IPS-NIHi7 (cell line): ENCODE results near the gene MILR1.

ENCODE experiments used
- DNase-seq: peaks from one replicate; pipeline ENCODE4 v3.0.0; 2012; ENCODE audit warnings: mixed read lengths; ENCODE audit errors: extremely low spot score

Gene MILR1

GRCh38 chr17:64503341-64503740 lies 54.4 kb downstream of the MILR1 start:
- DNase-seq: no peak

- DNase-seq: no peak
Measured at GRCh38 chr17:64503821-64504768, 55.2 kb downstream of the MILR1 start.

DNA sequence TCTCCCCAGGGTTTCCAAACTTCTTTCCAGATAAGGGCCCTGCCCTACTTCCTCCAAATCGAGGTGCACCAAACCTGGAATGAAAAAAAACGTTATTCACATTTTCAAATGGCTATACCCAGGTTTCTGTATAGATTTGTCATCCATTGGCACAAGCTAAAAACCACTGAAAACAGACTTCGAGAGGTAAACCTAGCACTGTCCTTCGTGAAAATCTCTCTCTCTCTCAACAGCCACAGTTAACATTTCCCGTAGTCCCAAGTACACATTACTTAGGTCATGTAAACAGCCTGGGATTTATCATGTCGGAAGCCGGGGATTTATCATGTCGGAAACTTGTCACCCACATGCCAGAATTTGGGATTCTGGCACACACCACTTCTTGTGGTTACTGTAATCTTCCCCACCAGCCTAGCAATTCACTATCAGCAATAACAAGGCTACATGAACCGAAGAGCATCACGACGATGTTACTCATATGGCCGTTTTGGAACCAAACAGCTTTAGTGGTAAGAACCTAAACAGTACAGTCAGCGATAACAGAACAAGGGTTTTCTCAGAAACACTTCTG lies 55.9 kb downstream of the MILR1 start:
- no peak for DNase-seq

GRCh38 chr17:64505340-64506200 lies 56.7 kb downstream of the MILR1 start:
- DNase-seq: peak; percentile 63

DNA sequence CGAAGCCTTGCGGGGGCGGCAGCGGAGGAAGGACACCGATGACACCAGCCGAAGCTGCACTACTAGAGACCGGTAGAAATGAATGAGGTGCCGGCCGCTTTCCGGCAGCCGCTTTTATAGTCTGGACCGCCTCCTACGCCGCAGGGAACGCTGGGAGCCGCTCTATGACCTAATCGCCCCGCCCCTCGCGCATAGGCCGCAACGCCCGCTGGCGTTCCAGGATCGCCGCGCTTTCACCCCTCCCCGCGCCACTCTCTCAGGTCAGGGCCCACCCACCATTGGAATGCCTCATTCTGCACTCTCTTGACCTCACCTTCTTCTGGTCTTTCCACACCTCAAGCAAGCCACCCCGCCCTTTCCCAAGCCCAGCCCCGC lies 57.3 kb downstream of the MILR1 start, which contains the start of gene DDX5:
DDX5 (minus strand) TSS at position 89 of the 375 bp plus-strand sequence. CDS start 170 bp downstream, outside the sequence.
- DNase-seq: peak; percentile 93

GRCh38 chr17:64506576-64507412 lies 57.9 kb downstream of the MILR1 start, which contains the start of gene CEP95:
Gene CEP95, plus strand, starts transcription at chr17:64506977. Its CDS starts 121 bp downstream, at chr17:64507098.
- DNase-seq: no peak

DNA sequence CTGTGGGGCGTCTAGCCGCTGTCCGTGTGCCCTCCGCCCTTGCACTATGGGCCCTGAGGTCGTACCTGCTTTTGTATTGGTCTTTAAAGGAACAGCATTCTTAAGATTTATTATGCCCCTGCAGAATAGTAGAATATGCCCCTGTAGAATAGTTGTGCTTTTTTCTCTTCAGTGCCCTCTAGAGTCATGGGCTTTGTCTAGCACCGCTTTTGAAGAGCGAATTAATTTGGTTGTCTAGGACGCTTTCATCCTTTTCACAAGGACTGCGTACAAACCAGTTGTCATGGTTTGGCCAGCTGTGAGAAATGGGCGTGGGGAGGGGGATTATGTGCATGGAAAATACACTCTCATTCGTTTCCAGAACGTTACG lies 58.5 kb downstream of the MILR1 start:
- DNase-seq: peak; percentile 41

GRCh38 chr17:64508683-64509082 lies 59.8 kb downstream of the MILR1 start:
- DNase-seq: no peak

DNA sequence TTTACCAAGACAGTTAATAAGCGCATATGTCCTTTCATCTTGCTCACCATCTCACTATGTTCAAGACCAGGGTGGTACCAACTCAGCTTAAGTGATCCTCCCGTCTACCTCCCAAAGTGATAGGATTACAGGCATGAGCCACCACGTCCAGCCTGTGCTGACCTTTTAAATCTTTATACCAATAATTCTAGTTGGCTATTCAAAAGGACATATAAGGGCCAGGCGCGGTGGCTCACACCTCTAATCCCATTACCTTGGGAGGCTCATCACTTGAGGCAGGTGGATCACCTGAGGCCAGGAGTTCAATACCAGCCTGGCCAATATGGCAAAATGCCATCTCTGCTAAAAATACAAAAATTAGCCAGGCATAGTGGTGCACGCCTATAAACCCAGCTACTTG lies 60.3 kb downstream of the MILR1 start:
- DNase-seq: no peak

- DNase-seq: no peak
Measured at GRCh38 chr17:64515419-64515818, 66.5 kb downstream of the MILR1 start.

- DNase-seq: no peak
Measured at GRCh38 chr17:64515829-64516228, 66.9 kb downstream of the MILR1 start.
